ENCODE results near the gene CAMK2B. TPM values are rescaled to one million over a fixed set of nuclear protein-coding genes. Genes with fewer than 3 reads are reported as not detected.

CAMK2B gene
- total RNA-seq, 1 donor: not detected

- H3K4me3 ChIP-seq (ENCODE audit: low read depth, low read length): no peak overlapping the region
- no peak for DNase-seq (ENCODE audit: low read depth)
- TF ChIP-seq CTCF (IDR thresholded peaks at IDR 0.05; ENCODE audit: insufficient read depth, low read depth, low read length): no peak
Measured at GRCh38 chr7:44284881-44285541, 40.4 kb downstream of the CAMK2B start.

GRCh38 chr7:44284216-44284615 lies 41.2 kb downstream of the CAMK2B start:
- no peak for TF ChIP-seq CTCF (IDR thresholded peaks at IDR 0.05; ENCODE audit: insufficient read depth, low read depth, low read length)
- peak; percentile 36 for DNase-seq (ENCODE audit: low read depth)

GRCh38 chr7:44283381-44284211 lies 41.8 kb downstream of the CAMK2B start:
- no peak for TF ChIP-seq CTCF (IDR thresholded peaks at IDR 0.05; ENCODE audit: insufficient read depth, low read depth, low read length)
- no peak overlapping the region for H3K4me3 ChIP-seq (ENCODE audit: low read depth, low read length)
- no peak for DNase-seq (ENCODE audit: low read depth)

More at GRCh38 chr7:44284216-44284615, 41.2 kb downstream of the CAMK2B start:
- no peak overlapping the region for H3K4me3 ChIP-seq (ENCODE audit: low read depth, low read length)

GRCh38 chr7:44282601-44283171 lies 42.7 kb downstream of the CAMK2B start:
- DNase-seq (ENCODE audit: low read depth): no peak
- TF ChIP-seq CTCF (IDR thresholded peaks at IDR 0.05; ENCODE audit: insufficient read depth, low read depth, low read length): no peak

GRCh38 chr7:44281811-44282600 lies 43.4 kb downstream of the CAMK2B start:
- DNase-seq (ENCODE audit: low read depth): no peak
- no peak overlapping the region for H3K4me3 ChIP-seq (ENCODE audit: low read depth, low read length)
- TF ChIP-seq CTCF (IDR thresholded peaks at IDR 0.05; ENCODE audit: insufficient read depth, low read depth, low read length): no peak

More at GRCh38 chr7:44282601-44283171, 42.7 kb downstream of the CAMK2B start:
- H3K4me3 ChIP-seq (ENCODE audit: low read depth, low read length): no peak overlapping the region

GRCh38 chr7:44280993-44281721 lies 44.2 kb downstream of the CAMK2B start:
- no peak for DNase-seq (ENCODE audit: low read depth)
- no peak for TF ChIP-seq CTCF (IDR thresholded peaks at IDR 0.05; ENCODE audit: insufficient read depth, low read depth, low read length)
- H3K4me3 ChIP-seq (ENCODE audit: low read depth, low read length): no peak overlapping the region

Data from fibroblast of villous mesenchyme (primary cell).